ENCODE data around the gene ATXN1. TPM values are rescaled to one million over a fixed set of nuclear protein-coding genes. Genes with fewer than 3 reads are reported as not detected.

ATXN1 gene
- total and polyA plus RNA-seq, 2 of the 13 experiments (the other 11 are each of a cell fraction or from before 2014, with no cell fraction given) = 20.7 to 39.5 TPM

DNA sequence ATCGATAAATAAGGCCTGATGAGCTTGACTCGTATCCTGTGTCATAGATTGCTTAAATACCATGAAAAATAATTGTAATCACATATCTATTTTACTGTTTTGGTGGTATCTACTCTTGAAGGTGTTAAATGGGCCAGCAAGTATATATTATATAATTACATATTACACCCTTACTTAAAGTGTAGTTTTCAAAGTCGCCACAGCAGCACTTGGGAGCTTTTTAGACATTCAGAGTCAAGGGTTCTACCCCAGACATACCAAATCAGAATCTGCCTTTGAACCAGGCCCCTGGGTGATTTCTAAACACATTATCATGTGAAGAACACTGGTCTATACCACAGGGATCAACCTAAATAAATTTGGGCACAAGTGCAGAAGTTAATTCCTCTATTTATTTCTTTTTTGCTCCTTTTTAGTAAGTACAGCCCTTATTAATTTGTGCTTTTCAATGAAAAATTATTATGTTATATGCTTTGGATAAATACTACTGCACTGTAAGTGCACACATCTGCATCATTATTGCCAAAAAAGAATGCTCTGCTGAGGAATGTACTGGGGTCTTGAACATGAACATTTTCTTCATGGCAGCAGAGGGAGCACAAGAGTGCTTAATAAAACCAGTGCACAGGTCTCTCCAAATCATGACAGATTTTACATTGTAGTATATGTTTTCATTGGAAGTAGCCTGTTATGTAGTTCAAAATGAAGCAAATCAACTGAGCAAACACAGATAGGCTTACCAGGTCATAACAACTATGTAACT lies 3.1 kb upstream of the ATXN1 start (continued):
- TF ChIP-seq, protein P1, sequence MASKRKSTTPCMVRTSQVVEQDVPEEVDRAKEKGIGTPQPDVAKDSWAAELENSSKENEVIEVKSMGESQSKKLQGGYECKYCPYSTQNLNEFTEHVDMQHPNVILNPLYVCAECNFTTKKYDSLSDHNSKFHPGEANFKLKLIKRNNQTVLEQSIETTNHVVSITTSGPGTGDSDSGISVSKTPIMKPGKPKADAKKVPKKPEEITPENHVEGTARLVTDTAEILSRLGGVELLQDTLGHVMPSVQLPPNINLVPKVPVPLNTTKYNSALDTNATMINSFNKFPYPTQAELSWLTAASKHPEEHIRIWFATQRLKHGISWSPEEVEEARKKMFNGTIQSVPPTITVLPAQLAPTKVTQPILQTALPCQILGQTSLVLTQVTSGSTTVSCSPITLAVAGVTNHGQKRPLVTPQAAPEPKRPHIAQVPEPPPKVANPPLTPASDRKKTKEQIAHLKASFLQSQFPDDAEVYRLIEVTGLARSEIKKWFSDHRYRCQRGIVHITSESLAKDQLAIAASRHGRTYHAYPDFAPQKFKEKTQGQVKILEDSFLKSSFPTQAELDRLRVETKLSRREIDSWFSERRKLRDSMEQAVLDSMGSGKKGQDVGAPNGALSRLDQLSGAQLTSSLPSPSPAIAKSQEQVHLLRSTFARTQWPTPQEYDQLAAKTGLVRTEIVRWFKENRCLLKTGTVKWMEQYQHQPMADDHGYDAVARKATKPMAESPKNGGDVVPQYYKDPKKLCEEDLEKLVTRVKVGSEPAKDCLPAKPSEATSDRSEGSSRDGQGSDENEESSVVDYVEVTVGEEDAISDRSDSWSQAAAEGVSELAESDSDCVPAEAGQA (IDR thresholded peaks at IDR 0.05; ENCODE audit: low read depth) = no peak
- TF ChIP-seq, protein P1 (CRISPR knock-in tag; IDR thresholded peaks at IDR 0.05; ENCODE audit: borderline replicate concordance) = no peak
- TF ChIP-seq NFIB (CRISPR knock-in tag; IDR thresholded peaks at IDR 0.05; ENCODE audit: borderline replicate concordance) (no peak), CREB1 (IDR thresholded peaks at IDR 0.05) (no peak), CREB1 (CRISPR knock-in tag; IDR thresholded peaks at IDR 0.05) (0 out of 2 replicates have a peak, but pooled peaks have one; percentile 16), HMG20A (CRISPR knock-in tag; IDR thresholded peaks at IDR 0.05; ENCODE audit: borderline replicate concordance) (no peak), TARDBP (CRISPR knock-in tag; IDR thresholded peaks at IDR 0.05) (no peak)
- TF ChIP-seq, protein P2, sequence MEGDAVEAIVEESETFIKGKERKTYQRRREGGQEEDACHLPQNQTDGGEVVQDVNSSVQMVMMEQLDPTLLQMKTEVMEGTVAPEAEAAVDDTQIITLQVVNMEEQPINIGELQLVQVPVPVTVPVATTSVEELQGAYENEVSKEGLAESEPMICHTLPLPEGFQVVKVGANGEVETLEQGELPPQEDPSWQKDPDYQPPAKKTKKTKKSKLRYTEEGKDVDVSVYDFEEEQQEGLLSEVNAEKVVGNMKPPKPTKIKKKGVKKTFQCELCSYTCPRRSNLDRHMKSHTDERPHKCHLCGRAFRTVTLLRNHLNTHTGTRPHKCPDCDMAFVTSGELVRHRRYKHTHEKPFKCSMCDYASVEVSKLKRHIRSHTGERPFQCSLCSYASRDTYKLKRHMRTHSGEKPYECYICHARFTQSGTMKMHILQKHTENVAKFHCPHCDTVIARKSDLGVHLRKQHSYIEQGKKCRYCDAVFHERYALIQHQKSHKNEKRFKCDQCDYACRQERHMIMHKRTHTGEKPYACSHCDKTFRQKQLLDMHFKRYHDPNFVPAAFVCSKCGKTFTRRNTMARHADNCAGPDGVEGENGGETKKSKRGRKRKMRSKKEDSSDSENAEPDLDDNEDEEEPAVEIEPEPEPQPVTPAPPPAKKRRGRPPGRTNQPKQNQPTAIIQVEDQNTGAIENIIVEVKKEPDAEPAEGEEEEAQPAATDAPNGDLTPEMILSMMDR (CRISPR knock-in tag; IDR thresholded peaks at IDR 0.05) = peak; percentile 66
- TF ChIP-seq, protein P3, sequence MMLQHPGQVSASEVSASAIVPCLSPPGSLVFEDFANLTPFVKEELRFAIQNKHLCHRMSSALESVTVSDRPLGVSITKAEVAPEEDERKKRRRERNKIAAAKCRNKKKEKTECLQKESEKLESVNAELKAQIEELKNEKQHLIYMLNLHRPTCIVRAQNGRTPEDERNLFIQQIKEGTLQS (CRISPR knock-in tag; IDR thresholded peaks at IDR 0.05) = no peak
